HFF-Myc (cell line): ENCODE results near the gene ALDH1A3.

ENCODE experiments used
- DNase-seq: peaks from one replicate; pipeline ENCODE4 v3.0.0-alpha.2; 2011; ENCODE audit warnings: low read depth; ENCODE audit errors: extremely low read depth
- H3K4me3 ChIP-seq: replicated peaks from 2 replicates; pipeline ENCODE4 v1.5.1; 2011; ENCODE audit warnings: low read depth, mild to moderate bottlenecking, control low read depth, low read length
- TF ChIP-seq, protein P1 (sequence below): IDR thresholded peaks from 2 replicates; pipeline ENCODE4 v1.5.1; 2012; ENCODE audit warnings: mild to moderate bottlenecking, low read depth, low read length, control low read depth; ENCODE audit errors: missing control alignments

ALDH1A3 gene

DNA sequence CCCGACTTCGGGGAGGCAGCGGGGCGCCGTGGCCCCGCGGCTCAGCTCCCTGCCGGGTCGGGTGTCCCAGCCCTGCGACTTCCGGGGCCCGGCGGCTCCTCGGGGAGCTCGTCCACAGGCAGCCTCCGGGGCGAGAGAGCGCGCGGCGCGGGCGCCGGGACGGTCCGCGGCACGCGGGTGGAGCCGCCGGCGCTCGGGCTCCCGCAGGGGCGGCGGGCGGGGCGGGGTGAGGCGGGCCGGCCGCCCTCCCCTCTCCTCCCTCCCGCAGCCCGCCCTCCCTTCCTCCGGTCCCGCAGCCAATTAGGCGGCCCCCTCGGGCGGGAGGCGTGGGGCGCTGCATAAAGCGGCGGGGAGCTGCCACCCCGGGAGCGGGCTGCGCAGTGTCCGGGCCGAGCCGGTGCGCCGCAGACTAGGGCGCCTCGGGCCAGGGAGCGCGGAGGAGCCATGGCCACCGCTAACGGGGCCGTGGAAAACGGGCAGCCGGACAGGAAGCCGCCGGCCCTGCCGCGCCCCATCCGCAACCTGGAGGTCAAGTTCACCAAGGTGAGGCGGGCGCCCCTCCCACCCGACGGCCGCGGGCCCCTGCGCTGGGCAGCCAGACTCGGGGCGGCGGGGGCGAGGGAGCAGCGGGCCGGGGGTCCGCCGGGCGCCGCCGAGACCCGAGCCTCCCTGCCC lies at the start of gene ALDH1A3:
ALDH1A3 (plus strand) TSS at position 368 of the 675 bp plus-strand sequence; CDS start at position 445, 77 bp downstream.
- no peak for DNase-seq
- TF ChIP-seq, protein P1, sequence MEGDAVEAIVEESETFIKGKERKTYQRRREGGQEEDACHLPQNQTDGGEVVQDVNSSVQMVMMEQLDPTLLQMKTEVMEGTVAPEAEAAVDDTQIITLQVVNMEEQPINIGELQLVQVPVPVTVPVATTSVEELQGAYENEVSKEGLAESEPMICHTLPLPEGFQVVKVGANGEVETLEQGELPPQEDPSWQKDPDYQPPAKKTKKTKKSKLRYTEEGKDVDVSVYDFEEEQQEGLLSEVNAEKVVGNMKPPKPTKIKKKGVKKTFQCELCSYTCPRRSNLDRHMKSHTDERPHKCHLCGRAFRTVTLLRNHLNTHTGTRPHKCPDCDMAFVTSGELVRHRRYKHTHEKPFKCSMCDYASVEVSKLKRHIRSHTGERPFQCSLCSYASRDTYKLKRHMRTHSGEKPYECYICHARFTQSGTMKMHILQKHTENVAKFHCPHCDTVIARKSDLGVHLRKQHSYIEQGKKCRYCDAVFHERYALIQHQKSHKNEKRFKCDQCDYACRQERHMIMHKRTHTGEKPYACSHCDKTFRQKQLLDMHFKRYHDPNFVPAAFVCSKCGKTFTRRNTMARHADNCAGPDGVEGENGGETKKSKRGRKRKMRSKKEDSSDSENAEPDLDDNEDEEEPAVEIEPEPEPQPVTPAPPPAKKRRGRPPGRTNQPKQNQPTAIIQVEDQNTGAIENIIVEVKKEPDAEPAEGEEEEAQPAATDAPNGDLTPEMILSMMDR: no peak
- H3K4me3 ChIP-seq: peak within 1 kb of the TSS; percentile 45

DNA sequence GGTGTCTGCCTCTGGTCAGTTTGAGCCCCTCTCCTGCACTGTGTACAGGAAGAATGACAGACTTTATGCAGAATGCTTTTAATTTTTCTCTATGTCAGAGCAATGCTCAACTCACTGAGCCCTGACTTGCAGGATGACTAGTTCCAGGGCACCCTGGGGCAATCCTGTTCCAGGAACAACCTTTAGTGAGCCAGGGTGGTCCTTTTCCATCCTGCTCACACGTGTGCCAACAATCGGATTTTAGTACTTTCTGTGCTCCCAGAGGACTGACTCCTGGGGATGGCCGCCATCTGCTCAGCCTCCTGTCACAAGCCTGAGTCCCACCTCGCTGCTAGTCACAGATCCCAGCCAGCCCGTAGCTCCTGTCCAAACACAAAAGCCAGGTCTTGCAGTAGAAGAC lies 48.2 kb upstream of the ALDH1A3 start:
- H3K4me3 ChIP-seq: no peak overlapping the region
- TF ChIP-seq, protein P1: no peak
- DNase-seq: no peak

DNA sequence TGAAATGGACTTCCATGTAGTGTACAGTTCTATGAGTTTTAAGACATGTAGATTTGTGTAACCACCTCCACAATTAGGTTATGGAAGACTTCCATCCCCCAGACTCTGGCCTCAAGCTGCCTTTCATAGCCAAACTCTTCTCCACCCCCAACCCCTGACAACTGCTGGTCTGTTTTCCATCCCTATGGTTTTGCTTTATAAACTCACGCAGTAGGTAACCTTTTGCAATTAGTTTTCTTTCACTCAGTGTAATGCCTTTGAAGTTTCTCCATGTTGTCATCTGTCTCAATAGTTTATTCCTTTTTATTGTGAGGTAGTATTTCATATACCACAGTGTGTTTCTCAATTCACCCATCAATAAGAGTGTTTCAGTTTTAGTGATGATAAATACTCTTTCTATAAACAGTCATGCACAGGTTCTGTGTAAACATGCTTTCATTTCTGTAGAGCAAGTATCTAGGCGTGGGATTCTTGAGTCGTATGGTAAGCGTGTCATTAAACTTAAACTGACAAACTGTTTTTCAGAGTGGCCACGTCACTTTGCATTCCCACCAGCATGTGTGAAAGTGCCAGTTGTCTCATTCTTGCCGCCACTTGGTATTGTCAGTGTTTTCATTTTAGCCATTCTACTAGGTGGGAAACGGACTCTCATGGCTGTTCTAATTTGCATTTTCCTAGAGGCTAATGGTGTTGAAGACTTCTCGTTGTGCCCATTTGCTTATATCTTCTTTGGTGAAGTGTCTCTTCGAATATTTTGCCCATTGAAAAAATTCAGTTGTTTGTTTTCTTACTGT lies 47.3 kb upstream of the ALDH1A3 start:
- no peak for DNase-seq
- TF ChIP-seq, protein P1: no peak
- H3K4me3 ChIP-seq: no peak overlapping the region

DNA sequence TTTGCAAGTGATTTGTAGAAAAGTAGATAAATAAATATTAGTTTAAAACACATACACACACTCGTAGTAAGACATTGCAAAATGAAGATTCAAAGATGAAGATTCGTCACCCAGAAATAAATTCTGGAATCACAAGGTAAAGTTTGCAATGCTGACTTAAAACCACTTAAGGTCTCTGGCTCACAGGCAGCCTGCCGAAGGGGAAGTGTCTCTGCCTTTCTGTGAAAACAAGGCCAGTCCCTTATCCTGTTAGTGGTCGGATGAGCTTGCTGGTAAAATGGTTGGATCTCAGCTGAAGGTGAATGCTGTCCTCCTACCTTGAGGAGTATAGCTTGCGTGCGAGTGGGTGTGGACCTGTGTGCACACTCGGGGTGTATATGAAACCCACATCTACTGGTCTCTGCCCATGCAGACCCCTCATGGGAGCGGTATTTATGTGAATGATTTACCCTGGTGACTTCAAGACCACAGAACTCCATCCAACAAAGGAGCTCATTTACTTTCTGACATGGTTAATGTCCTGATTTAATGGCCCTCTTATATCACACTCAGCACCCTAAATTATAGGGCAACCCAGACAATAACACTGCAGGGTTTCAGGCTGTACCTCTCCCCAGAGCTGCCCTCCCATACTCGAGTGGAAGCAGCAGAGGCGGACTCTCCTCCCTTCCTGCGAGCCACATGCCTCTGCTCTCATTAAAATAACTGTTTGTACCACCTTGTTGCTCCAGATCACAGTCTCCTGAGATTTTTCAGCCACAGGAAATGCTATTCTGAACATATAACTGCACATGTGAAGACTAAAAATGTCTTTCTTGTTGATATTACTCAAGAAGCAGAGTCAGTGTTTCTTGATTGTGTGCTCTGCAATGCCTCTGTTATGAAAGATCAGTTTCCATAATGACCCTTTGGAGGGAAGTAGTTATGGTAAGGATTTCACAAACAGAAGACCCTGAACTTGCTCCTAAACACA lies 45.9 kb upstream of the ALDH1A3 start:
- no peak for DNase-seq
- TF ChIP-seq, protein P1: no peak
- no peak overlapping the region for H3K4me3 ChIP-seq

DNA sequence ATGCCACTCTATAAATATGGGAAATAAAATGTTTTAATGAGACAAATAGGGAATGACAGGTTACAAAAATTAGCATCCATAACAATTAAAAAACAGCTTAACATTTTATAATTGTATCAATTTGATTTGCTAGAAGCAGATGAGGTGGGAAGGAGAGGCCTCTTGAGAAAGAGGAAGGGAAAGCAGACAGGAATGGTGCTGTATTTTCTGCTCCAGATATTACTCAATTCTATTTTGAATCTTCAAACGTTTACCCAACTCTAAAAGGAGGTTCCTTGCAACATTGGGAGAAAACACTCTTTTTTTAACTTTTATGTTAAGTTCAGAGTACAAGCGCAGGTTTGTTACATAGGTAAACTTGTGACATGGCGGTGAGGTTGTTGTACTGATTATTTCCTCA lies 44.9 kb upstream of the ALDH1A3 start:
- H3K4me3 ChIP-seq: no peak overlapping the region
- TF ChIP-seq, protein P1: no peak
- no peak for DNase-seq

GRCh38 chr15:100835636-100836035 lies 44.0 kb upstream of the ALDH1A3 start:
- DNase-seq: no peak

More at GRCh38 chr15:100835636-100836035, 44.0 kb upstream of the ALDH1A3 start:
- no peak overlapping the region for H3K4me3 ChIP-seq
- TF ChIP-seq, protein P1: no peak
